Skeletal muscle cell (primary cell): ENCODE results near the gene SLC12A5.

Experiments used
- DNase-seq: peaks from one replicate; pipeline ENCODE4 v3.0.0-alpha.2; 2010; ENCODE audit warnings: low read depth
- H3K4me3 ChIP-seq: 2 replicates; pipeline ENCODE4 v1.5.1; 2011; ENCODE audit warnings: low read depth, mild to moderate bottlenecking, control low read depth, low read length, moderate library complexity

SLC12A5 gene

GRCh38 chr20:46004889-46005473 is 24.0 kb upstream of the SLC12A5 start:
- H3K4me3 ChIP-seq, result no peak overlapping the region
- no peak for DNase-seq

DNA sequence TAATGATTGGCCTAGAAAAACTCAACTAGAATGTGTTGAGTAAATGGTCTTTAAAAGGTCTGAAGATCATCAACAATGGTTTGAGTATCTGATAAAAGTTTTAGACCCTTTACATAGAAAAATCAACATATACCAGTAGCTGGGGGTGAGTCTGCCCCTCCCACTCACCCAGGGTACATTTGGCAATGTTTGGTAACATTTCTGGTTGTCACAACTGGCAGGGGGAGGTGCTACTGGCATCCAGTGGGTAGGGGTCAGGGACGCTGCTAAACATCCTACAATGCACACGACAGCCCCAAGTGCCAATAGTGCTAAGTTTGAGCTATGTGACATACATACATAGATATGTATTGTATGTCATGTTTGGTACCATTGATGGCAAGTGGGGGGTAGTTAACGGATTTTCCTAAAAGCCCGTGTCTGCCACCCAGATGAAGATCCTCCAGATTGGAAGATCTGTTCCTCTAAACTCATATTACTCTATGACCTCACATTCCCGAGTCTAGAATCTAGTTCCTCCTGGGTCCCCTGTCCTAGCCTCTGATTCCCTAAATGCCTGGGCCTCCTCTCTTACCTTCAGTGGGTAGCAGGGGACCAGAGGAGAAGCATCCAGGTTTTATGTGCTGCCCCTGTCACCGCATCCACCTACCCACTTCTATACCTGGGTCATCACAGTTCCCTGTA is 22.9 kb upstream of the SLC12A5 start:
- H3K4me3 ChIP-seq, result no peak overlapping the region
- DNase-seq, result no peak

GRCh38 chr20:46006964-46007363 is 22.1 kb upstream of the SLC12A5 start:
- no peak overlapping the region for H3K4me3 ChIP-seq
- DNase-seq, result no peak

GRCh38 chr20:46007671-46008070 is 21.3 kb upstream of the SLC12A5 start:
- H3K4me3 ChIP-seq, result no peak overlapping the region
- DNase-seq, result no peak

- no peak overlapping the region for H3K4me3 ChIP-seq
- no peak for DNase-seq
Observed at GRCh38 chr20:46009816-46010215, 19.2 kb upstream of the SLC12A5 start.

DNA sequence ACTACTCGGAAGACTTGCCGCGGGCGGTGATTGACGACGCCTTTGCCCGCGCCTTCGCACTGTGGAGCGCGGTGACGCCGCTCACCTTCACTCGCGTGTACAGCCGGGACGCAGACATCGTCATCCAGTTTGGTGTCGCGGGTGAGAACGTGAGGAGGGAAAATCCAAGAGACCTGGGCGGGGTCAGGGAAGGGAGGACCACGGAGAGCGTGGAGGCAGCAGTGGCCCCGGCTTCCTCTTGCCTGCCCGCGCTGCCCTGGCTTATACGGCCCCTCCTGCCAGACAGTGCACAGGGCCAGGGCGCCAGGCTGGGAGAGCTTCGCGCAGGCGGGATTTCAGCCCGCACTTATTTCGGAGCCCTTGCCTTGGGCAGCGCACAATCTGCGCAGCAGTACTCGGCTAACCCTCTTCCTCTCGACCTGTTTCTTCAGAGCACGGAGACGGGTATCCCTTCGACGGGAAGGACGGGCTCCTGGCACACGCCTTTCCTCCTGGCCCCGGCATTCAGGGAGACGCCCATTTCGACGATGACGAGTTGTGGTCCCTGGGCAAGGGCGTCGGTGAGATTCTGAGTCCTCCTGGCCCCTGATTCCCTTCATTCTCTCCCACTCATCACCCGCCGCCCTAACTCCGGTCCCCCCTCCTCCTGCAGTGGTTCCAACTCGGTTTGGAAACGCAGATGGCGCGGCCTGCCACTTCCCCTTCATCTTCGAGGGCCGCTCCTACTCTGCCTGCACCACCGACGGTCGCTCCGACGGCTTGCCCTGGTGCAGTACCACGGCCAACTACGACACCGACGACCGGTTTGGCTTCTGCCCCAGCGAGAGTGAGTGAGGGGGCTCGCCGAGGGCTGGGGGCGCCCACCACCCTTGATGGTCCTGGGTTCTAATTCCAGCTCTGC is 18.3 kb upstream of the SLC12A5 start:
- DNase-seq, result no peak
- H3K4me3 ChIP-seq, result no peak overlapping the region

DNA sequence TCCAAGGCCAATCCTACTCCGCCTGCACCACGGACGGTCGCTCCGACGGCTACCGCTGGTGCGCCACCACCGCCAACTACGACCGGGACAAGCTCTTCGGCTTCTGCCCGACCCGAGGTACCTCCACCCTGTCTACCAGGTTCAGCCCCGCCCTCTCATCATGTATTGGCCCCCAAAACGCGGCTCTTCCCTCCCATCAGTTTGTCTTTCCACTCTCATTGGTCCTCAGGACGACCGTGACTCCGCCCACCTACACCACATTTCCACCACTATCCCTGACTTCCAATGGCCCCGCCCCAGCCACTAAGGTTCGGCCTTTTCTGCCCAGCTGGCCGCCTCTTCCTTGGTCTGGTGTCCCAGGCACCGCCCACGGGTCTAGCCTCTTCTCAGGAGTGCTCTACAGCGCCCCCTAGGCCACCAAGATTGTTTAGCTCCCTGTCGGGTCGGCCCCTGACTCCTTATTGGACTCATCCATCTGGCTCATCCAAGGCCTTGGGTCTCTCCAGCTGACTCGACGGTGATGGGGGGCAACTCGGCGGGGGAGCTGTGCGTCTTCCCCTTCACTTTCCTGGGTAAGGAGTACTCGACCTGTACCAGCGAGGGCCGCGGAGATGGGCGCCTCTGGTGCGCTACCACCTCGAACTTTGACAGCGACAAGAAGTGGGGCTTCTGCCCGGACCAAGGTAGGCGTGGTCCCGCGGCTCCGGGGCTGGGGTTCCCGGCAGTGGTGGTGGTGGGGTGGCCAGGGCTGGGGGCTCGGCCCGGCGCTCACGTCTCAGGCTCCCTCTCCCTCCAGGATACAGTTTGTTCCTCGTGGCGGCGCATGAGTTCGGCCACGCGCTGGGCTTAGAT is 17.2 kb upstream of the SLC12A5 start:
- DNase-seq, result no peak
- no peak overlapping the region for H3K4me3 ChIP-seq

- H3K4me3 ChIP-seq, result no peak overlapping the region
- DNase-seq, result no peak
Observed at GRCh38 chr20:46012921-46013320, 16.1 kb upstream of the SLC12A5 start.

- no peak for DNase-seq
- H3K4me3 ChIP-seq, result no peak overlapping the region
Observed at GRCh38 chr20:46013322-46013828, 15.6 kb upstream of the SLC12A5 start.

DNA sequence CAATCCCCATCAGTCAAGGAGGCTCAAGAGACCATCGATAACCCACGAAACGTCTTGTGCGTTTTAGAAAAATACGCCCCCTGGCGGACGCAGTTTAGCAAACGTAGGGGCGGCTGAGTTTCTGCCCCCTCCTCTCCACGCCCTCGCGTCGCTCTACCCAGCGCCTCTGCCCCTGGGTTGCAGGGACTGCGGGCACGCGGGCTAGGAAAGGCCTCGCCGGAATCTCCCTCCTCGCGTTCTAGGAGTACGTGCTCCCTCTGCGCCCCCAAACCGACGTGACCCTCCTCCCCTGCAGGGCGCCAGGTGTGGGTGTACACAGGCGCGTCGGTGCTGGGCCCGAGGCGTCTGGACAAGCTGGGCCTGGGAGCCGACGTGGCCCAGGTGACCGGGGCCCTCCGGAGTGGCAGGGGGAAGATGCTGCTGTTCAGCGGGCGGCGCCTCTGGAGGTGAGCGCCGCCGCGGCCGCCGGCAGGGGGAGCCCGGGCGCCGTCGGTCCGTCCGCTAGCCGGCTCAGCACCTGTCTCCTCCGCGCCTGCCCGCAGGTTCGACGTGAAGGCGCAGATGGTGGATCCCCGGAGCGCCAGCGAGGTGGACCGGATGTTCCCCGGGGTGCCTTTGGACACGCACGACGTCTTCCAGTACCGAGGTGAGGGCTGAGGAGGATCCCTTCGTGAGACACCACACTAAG is 15.0 kb upstream of the SLC12A5 start:
- peak overlapping the region; percentile 5 for H3K4me3 ChIP-seq
- DNase-seq, result no peak

GRCh38 chr20:46014517-46015396 is 14.3 kb upstream of the SLC12A5 start:
- no peak for DNase-seq
- no peak overlapping the region for H3K4me3 ChIP-seq

GRCh38 chr20:46017272-46017671 is 11.7 kb upstream of the SLC12A5 start:
- no peak overlapping the region for H3K4me3 ChIP-seq
- no peak for DNase-seq

GRCh38 chr20:46018112-46018511 is 10.9 kb upstream of the SLC12A5 start:
- H3K4me3 ChIP-seq, result no peak overlapping the region
- DNase-seq, result no peak

GRCh38 chr20:46018611-46019010 is 10.4 kb upstream of the SLC12A5 start:
- no peak overlapping the region for H3K4me3 ChIP-seq
- no peak for DNase-seq

DNA sequence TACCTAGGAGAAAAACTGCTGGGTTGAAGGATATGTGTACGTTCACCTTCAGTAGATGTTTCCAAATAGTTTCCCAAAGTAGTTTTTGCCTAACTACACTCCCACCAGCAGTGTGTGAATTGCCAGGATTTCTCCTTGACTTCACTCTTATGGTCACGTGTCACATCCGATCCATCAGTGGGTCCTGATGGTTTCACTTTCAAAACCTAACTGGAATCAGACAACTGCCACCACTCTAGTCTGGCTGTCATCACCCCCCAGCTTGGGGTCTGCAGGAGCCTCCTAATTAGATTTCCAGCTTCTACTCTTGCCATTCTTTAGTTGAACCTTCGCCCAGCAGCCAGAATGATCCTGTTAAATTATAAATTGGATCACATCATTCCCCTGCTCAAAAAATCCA is 8.5 kb upstream of the SLC12A5 start:
- DNase-seq, result no peak
- no peak overlapping the region for H3K4me3 ChIP-seq

DNA sequence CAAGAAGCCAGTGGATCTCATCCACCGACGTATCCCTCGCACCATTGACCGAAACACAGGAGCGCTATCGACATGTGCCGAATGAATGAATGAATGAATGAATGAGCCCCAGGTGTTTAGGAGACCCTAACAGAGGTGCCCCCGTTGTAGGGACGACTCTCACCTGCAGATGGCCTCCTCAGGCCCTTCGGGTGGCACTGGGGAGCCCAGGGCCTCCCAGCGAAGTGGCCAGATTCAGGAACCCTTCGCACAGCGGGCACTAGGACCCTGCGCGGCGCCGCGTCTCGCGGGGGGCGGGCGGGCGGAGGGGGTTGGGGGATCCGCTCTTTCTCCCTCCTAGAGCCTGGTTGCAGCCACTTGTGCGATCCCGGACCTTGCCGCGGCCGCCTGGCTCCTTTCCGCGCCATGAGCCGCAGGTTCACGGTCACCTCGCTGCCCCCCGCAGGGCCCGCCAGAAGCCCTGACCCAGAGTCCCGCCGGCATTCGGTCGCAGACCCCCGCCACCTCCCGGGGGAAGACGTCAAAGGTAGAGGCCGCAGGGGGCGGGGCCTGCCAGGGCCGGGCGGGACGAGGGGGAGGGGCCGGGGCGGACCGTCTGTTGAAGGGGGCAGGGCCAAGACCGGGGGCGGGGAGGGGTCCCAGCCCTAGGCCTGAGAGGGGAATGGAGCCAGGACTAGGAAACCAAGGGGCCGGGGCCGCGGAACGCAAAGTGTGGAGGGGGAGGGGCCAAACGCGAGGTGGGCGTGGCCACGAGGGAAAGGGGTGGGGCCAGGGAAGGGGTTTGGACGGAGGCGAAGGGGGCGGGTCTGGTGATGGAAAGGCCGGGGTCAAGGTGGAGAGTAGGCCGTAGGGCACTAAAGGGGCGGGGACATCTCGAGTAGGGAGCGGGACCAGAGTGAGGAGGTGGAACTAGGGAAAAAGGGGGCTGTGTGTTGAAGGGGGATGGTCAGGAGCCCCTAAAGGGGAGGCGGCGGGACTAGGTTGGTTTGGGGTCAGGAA is 7.4 kb upstream of the SLC12A5 start:
- no peak for DNase-seq
- H3K4me3 ChIP-seq, result peak overlapping the region; percentile 54
